Nephron progenitor cell (in vitro differentiated cells): ENCODE measurements around the gene TNPO3.

Source experiments
- DNase-seq: peaks from one replicate; pipeline ENCODE4 v3.0.0; 2021
- H3K27ac Mint-ChIP-seq: 2 replicates; pipeline ENCODE4 v1.8.0; 2021; ENCODE audit warnings: mild to moderate bottlenecking, moderate library complexity, mixed read lengths
- H3K27me3 Mint-ChIP-seq: 2 replicates; pipeline ENCODE4 v1.8.0; 2021; ENCODE audit warnings: mild to moderate bottlenecking, low read depth, mixed read lengths; ENCODE audit not compliant: poor library complexity
- H3K36me3 Mint-ChIP-seq: 2 replicates; pipeline ENCODE4 v1.8.0; 2021; ENCODE audit warnings: low read depth, mixed read lengths
- H3K4me1 Mint-ChIP-seq: 2 replicates; pipeline ENCODE4 v1.8.0; 2021; ENCODE audit warnings: mixed read lengths
- H3K4me3 Mint-ChIP-seq: 2 replicates; pipeline ENCODE4 v1.8.0; 2021; ENCODE audit warnings: mild to moderate bottlenecking, moderate library complexity, mixed read lengths
- H3K9me3 Mint-ChIP-seq: 2 replicates; pipeline ENCODE4 v1.8.0; 2021; ENCODE audit warnings: mild to moderate bottlenecking, moderate library complexity, mixed read lengths
- TF ChIP-seq, protein P1 (sequence below): fragments of 200-600 bp; sonication (generic); IDR thresholded peaks from 2 replicates; pipeline ENCODE4 v1.5.0; 2021; ENCODE audit warnings: antibody characterized with exemption

TNPO3 gene

DNA sequence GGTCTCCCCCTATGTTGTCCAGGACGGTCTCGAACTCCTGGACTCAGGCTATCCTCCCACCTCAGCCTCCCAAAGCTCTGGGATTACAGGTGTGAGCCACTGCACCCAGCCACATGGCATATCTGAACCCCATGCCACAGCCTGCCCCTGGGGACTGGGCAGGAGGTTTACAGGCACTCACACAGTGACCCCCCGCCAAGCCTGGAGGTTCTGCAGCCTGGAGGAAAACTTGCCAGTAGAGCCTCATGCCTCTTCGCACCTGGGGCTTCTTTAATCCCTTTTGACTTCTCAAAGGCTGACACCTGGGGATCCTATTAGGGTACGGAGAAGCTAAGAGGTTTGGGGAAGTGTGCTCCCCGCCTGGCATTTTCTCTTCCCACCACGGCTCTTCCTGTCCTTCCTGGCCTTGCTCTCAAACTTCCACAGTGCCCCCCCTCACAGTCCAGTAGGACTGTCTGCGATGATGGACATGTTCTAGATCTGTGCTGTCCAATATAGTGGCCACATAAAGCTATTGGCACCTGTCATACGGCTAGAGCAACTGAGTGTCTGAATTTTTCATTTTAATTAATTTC lies 133.0 kb downstream of the TNPO3 start:
- Mint-ChIP-seq H3K4me1 (peaks cover 13% of the 10 kb centered on the region), H3K36me3 (no peaks in the 10 kb centered on the region), H3K9me3 (no peaks in the 10 kb centered on the region), H3K27ac (no peak overlapping the region), H3K27me3 (peaks cover 64% of the 10 kb centered on the region), H3K4me3 (no peak overlapping the region)
- no peak for DNase-seq
- TF ChIP-seq, protein P1, sequence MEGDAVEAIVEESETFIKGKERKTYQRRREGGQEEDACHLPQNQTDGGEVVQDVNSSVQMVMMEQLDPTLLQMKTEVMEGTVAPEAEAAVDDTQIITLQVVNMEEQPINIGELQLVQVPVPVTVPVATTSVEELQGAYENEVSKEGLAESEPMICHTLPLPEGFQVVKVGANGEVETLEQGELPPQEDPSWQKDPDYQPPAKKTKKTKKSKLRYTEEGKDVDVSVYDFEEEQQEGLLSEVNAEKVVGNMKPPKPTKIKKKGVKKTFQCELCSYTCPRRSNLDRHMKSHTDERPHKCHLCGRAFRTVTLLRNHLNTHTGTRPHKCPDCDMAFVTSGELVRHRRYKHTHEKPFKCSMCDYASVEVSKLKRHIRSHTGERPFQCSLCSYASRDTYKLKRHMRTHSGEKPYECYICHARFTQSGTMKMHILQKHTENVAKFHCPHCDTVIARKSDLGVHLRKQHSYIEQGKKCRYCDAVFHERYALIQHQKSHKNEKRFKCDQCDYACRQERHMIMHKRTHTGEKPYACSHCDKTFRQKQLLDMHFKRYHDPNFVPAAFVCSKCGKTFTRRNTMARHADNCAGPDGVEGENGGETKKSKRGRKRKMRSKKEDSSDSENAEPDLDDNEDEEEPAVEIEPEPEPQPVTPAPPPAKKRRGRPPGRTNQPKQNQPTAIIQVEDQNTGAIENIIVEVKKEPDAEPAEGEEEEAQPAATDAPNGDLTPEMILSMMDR = no peak

DNA sequence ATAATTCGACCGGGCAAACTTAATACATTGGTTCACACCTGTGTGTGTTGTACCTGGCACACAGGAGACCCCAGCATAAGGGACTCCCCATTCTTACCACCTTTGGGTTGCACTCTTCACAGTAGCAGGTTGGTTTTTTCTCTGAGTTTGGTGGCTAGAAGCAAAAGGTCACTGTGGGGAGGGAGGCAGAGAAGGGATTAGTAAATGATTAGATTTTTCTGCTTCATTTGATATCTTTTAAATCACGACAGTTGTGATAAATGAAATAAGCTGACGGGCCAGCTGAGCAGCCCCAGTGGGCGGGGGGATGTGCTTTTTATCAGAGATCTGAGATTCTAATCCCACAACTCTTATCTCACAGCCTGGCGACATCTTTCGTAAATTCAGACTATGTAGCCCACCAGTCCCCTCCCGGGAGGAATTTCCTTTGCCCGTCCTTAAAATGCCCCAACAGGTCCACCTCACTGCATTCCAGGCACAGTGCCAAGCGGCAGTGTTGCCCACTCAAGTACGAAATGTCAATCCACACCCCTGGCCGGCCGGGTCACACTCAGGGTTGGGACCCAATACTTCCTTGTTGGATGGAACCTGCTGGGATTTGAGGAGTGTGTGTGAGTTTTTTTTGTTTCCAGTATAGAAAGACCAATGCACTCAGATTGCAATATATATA lies 133.9 kb downstream of the TNPO3 start:
- H3K27ac Mint-ChIP-seq = no peak overlapping the region
- no peak overlapping the region for H3K4me3 Mint-ChIP-seq
- peaks cover 73% of the 10 kb centered on the region for H3K27me3 Mint-ChIP-seq
- no peaks in the 10 kb centered on the region for H3K36me3 Mint-ChIP-seq
- no peak for DNase-seq
- TF ChIP-seq, protein P1 = no peak
- H3K4me1 Mint-ChIP-seq = peaks cover 13% of the 10 kb centered on the region
- H3K9me3 Mint-ChIP-seq = no peaks in the 10 kb centered on the region

DNA sequence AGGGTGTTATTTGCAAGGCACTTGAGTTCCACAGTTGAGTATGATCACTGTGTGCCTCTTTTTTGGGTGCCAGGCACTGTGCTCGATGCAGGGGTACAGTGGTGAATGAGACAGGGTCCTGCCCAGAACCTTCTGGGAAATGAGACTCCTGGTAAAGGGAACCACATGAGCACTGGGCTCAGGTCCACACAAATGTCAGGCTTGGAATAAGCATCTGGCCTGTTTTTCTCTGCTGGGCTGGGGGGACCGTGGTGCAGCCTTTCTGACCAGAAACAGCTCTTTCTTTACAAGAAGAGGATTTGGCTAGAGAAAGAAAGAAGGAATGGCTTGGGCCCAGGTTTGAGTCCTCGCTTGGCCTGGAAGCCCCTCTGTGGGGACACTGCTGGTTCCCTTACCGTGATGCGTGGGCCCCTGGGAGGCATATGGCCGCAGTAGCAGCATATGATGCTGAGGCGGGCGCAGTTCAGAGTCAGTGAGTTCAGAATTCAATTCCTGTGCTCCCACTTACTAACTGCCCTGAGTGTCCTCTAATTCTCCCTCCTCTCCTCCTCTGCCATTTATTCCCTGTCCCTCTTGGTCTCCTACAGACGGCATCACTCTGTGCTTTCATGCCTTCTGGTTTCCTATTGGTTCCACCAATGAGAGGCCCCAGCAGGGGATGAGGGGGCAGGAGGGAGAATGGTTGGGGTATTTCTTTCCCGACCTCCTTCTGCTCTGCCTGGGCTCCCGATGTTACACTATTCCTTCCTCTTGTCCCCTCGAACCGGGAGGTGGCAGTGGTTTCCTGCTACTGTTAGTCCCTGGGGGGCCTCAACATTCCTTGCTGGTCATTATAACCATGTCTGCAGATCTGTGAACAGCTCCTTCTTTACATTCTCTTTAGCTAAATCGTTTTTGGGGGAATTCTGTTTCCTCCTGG lies 134.8 kb downstream of the TNPO3 start:
- no peaks in the 10 kb centered on the region for H3K9me3 Mint-ChIP-seq
- peaks cover 18% of the 10 kb centered on the region for H3K4me1 Mint-ChIP-seq
- peaks cover 81% of the 10 kb centered on the region for H3K27me3 Mint-ChIP-seq
- H3K36me3 Mint-ChIP-seq = no peaks in the 10 kb centered on the region
- TF ChIP-seq, protein P1 = no peak
- no peak overlapping the region for H3K4me3 Mint-ChIP-seq
- no peak overlapping the region for H3K27ac Mint-ChIP-seq
- DNase-seq = no peak

DNA sequence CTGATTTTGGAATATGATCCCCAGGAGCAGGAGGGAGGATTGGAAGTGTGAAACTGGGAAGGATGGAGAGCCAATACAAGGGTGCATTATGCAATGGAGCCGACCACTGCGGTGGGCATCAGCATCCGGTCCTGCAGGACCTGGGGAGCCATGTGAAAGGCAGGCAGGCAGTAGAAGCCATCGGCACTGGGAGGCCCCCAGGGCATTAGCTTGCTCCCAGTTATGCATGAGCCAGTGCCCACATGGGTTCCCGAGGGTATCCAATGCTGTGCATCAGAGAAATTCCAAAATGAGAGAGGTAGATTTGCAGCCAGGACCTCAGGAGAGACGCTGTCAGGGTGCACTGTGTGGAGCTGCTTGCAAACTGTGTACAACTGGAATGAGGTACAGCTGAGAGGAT lies 135.7 kb downstream of the TNPO3 start:
- Mint-ChIP-seq H3K9me3 (no peaks in the 10 kb centered on the region), H3K27ac (no peak overlapping the region), H3K4me3 (no peak overlapping the region), H3K27me3 (peaks cover 88% of the 10 kb centered on the region), H3K36me3 (no peaks in the 10 kb centered on the region), H3K4me1 (peaks cover 23% of the 10 kb centered on the region)
- no peak for DNase-seq
- TF ChIP-seq, protein P1 = no peak

DNA sequence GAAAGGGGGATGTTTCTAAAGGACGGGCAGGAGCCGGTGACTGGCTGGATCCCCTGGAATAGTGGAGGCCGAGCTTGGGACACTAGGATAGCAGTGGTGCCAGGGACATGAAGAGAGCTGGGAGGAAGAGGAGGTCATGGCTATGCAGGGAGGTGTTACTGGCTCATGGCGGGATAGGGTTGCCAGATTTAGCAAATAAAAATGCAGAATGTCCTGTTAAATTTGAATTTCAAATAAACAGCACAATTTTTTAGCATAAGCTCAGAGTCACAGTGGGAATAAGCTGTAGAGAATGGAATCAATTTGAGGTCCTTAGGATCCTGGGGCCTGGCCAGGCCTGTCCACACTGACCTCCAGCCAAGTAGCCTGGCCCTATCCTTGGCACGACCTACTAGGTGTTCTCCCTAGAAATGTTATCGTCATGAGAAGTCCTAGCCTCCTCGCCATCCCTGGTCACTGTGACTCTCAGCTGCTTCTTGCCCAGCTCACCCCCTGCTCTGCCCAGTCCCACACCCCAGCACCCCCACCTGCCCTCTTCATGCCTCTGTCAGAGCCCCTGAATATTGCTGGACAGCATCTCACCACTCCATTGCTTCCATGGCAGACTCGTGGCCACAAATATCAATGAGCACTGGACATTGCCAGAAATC lies 136.8 kb downstream of the TNPO3 start:
- H3K27me3 Mint-ChIP-seq = peaks cover 83% of the 10 kb centered on the region
- no peaks in the 10 kb centered on the region for H3K9me3 Mint-ChIP-seq
- no peak overlapping the region for H3K4me3 Mint-ChIP-seq
- H3K36me3 Mint-ChIP-seq = no peaks in the 10 kb centered on the region
- peaks cover 25% of the 10 kb centered on the region for H3K4me1 Mint-ChIP-seq
- DNase-seq = no peak
- TF ChIP-seq, protein P1 = no peak
- H3K27ac Mint-ChIP-seq = no peak overlapping the region
